Upper lobe of right lung (tissue), 1 donor: Measurements from ENCODE around the gene TMX4. TPM values are rescaled to one million over a fixed set of nuclear protein-coding genes. Genes with fewer than 3 reads are reported as not detected.

Experiments used
- ATAC-seq: fragments of 200-7000 bp; cut with Tn5 transposase; one replicate; pipeline ENCODE4 v1.9.1; 2020; ENCODE audit warnings: mild to moderate bottlenecking, moderate library complexity
- DNase-seq: peaks from one replicate; pipeline ENCODE4 v3.0.0-alpha.2; 2020
- H3K27ac ChIP-seq: fragments of 200-600 bp; one replicate; pipeline ENCODE4 v1.8.0; 2022
- H3K27me3 ChIP-seq: fragments of 200-600 bp; one replicate; pipeline ENCODE4 v1.8.0; 2022; ENCODE audit warnings: mild to moderate bottlenecking
- H3K36me3 ChIP-seq: fragments of 200-600 bp; one replicate; pipeline ENCODE4 v1.8.0; 2022
- H3K4me1 ChIP-seq: fragments of 200-600 bp; one replicate; pipeline ENCODE4 v1.8.0; 2022
- H3K4me3 ChIP-seq: fragments of 200-600 bp; one replicate; pipeline ENCODE4 v1.8.0; 2022; ENCODE audit warnings: mild to moderate bottlenecking
- H3K9me3 ChIP-seq: fragments of 200-600 bp; one replicate; pipeline ENCODE4 v1.8.0; 2022
- intact Hi-C: fragments of 100-400 bp; cut with DNase I; formaldehyde crosslinking; loops from one replicate; pipeline ENCODE4 v1.11.0; 2022
- total RNA-seq: library from RNA; stranded (reverse); fragmentation: NEBNext Ultra II Directional; extraction: Animal tissue kit (Norgen Biotek cat#: 25700); gene quantifications from one replicate; pipeline ENCODE4 v1.2.1, GENCODE V29; 2021
- TF ChIP-seq, protein P1 (sequence below): fragments of 200-600 bp; IDR thresholded peaks from one replicate; pipeline ENCODE4 v1.8.0; 2022; ENCODE audit warnings: antibody characterized with exemption
- donor health status: DM: no; HTN: yes; CAD: no; lungs with severe emphysema.

TMX4 gene
- total RNA-seq, 1 donor from 2014 or later: 45.0 TPM

DNA sequence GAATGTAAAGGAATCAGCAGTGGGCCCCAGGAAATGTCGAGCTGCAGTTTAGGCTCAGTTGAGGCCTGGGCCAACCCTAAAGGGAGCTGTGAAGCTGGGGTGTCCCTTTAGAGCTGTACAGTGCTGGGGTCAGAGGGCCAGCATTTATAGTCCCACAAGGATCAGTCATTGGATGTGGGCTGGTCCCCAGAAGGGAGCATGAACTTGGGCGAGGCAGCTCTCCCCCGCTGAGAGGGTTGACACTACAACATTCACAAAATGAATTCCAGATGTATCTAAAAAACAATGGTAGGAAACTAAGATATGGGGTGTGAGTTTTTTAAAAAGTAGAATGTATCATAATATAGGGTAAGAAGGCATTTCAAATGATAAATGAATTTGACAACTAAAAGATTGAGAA is 29.7 kb upstream of the TMX4 start:
- ATAC-seq: no peak
- Histone ChIP-seq H3K4me1 (no peaks in the 10 kb centered on the region), H3K27me3 (no peaks in the 10 kb centered on the region), H3K4me3 (no peak overlapping the region), H3K36me3 (no peaks in the 10 kb centered on the region), H3K27ac (no peak overlapping the region), H3K9me3 (no peaks in the 10 kb centered on the region)
- intact Hi-C loops: loop anchor here (10.0 kb wide), 1 partner anchor 675 kb away; no protein-coding TSS in a partner anchor
- no peak for DNase-seq
- TF ChIP-seq, protein P1, sequence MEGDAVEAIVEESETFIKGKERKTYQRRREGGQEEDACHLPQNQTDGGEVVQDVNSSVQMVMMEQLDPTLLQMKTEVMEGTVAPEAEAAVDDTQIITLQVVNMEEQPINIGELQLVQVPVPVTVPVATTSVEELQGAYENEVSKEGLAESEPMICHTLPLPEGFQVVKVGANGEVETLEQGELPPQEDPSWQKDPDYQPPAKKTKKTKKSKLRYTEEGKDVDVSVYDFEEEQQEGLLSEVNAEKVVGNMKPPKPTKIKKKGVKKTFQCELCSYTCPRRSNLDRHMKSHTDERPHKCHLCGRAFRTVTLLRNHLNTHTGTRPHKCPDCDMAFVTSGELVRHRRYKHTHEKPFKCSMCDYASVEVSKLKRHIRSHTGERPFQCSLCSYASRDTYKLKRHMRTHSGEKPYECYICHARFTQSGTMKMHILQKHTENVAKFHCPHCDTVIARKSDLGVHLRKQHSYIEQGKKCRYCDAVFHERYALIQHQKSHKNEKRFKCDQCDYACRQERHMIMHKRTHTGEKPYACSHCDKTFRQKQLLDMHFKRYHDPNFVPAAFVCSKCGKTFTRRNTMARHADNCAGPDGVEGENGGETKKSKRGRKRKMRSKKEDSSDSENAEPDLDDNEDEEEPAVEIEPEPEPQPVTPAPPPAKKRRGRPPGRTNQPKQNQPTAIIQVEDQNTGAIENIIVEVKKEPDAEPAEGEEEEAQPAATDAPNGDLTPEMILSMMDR: no peak

DNA sequence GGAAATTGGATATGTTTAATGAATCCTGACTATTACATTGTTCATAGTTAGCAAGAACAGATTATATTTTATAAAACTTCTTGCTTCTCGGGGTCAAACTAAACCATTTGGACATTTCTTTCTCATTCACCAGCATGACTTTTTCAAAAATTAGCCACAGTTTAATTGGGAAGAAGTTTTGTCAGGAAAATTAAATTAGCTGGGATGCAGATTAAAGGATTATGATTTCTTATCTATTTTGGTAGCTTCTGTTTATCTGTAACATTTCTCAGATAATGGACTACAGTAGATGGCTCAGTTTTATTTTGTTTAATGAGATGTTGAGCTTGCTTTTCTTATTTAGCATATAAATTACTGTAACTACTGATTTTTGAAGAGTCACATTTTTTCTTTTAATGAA is 26.4 kb upstream of the TMX4 start:
- H3K4me3 ChIP-seq: no peak overlapping the region
- H3K9me3 ChIP-seq: no peaks in the 10 kb centered on the region
- no peaks in the 10 kb centered on the region for H3K4me1 ChIP-seq
- DNase-seq (no peak), ATAC-seq (no peak)
- TF ChIP-seq, protein P1: no peak
- intact Hi-C loops: loop anchor here (10.0 kb wide), 1 partner anchor 679 kb away; no protein-coding TSS in a partner anchor
- no peak overlapping the region for H3K27ac ChIP-seq
- H3K27me3 ChIP-seq: no peaks in the 10 kb centered on the region
- no peaks in the 10 kb centered on the region for H3K36me3 ChIP-seq

DNA sequence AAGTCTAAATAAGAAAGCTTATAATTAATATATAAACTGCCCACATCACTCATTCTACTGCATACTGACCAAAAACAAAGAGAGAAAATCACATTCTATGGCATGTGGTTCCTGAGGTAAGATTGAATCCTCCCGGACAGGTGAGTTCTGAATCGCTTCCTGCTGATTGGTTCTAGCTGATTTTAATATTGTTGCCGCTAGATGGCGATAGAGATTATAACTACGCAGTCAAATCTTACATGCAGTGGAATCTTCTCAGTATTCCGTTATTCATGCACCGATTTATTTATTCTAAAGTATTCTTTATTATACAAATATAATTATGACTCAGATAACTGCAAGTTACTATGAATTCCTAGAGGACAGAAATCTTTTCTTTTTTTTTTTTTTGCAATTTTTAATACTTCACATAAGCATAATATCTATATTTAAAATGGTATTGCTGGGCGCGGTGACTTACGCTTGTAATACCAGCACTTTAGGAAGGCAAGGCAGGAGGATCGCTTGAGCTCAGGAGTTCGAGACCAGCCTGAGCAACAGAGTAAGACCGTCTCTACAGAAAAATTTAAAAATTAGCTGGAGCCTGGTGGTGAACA is 24.2 kb upstream of the TMX4 start:
- Histone ChIP-seq H3K27me3 (no peaks in the 10 kb centered on the region), H3K9me3 (no peaks in the 10 kb centered on the region), H3K4me1 (no peaks in the 10 kb centered on the region), H3K27ac (no peak overlapping the region), H3K4me3 (no peak overlapping the region), H3K36me3 (no peaks in the 10 kb centered on the region)
- DNase-seq (no peak), ATAC-seq (peak; percentile 84)
- TF ChIP-seq, protein P1: peak; percentile 77
- intact Hi-C loops: loop anchor here (10.0 kb wide), 1 partner anchor 681 kb away; no protein-coding TSS in a partner anchor

DNA sequence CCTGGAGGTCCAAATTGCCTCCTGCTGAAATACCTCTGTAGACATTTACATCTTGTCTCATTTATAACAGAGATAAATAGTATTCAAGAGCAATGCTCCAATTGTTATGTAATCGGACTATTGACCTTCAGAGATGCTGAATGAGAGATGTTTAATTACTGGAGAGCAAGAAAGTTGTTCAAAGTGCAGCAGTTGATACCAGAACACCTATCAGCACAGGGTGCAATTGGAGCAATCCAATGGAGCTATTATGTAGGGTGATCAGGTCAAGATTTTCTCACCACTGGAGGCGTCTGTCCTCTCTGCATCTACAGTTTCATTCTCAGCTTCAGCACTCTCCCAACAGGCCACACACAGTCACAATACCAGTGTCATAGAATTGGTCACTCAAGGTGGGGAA is 19.5 kb upstream of the TMX4 start:
- ATAC-seq: no peak
- H3K27me3 ChIP-seq: no peaks in the 10 kb centered on the region
- TF ChIP-seq, protein P1: no peak
- no peaks in the 10 kb centered on the region for H3K9me3 ChIP-seq
- no peaks in the 10 kb centered on the region for H3K36me3 ChIP-seq
- no peak for DNase-seq
- intact Hi-C loops: no loop called here
- H3K4me3 ChIP-seq: no peak overlapping the region
- H3K4me1 ChIP-seq: no peaks in the 10 kb centered on the region
- no peak overlapping the region for H3K27ac ChIP-seq

DNA sequence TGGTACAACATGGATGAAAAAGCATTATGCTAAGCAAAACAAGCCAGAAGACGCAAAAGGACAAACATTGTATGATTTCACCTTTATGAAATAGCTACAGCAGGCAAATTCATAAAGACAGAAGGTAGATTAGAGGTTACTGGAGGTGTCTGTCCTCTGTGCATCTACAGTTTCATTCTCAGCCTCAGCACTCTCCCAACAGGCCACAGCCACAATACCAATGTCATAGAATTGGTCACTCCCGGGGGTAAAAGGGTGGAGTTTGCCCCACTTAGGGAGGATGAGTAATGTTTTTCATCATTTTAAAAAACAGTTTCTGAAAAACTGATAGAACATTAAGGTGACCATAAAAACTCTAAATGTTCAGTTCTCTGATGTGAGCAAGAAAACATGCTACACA is 17.2 kb upstream of the TMX4 start:
- no peaks in the 10 kb centered on the region for H3K36me3 ChIP-seq
- ATAC-seq: no peak
- DNase-seq: no peak
- no peaks in the 10 kb centered on the region for H3K4me1 ChIP-seq
- H3K27me3 ChIP-seq: no peaks in the 10 kb centered on the region
- no peak overlapping the region for H3K4me3 ChIP-seq
- H3K9me3 ChIP-seq: no peaks in the 10 kb centered on the region
- no peak overlapping the region for H3K27ac ChIP-seq
- TF ChIP-seq, protein P1: no peak
- intact Hi-C loops: no loop called here
